Tibial nerve (tissue), 4 donors: ENCODE data around the gene ALDH1A3. TPM values are rescaled to one million over a fixed set of nuclear protein-coding genes. Genes with fewer than 3 reads are reported as not detected.

ENCODE experiments used
- DNase-seq, 2 donors: peaks; one replicate each; pipeline ENCODE4 v3.0.0-alpha.2; 2019; ENCODE audit warnings: low spot score in 2 of 2
- H3K27ac ChIP-seq, 4 donors: fragments of 200-600 bp; sonication (generic) in 3 of 4; one replicate each; pipeline ENCODE4 v1.5.1; 2017 to 2019; ENCODE audit warnings: mild to moderate bottlenecking in 1 of 4
- H3K27me3 ChIP-seq, 2 donors: fragments of 200-600 bp; sonication (generic) in 1 of 2; one replicate each; pipeline versions ENCODE4 v1.5.1 to v1.6.0; 2017 to 2019
- H3K36me3 ChIP-seq, 3 donors: fragments of 200-600 bp; sonication (generic); one replicate each; pipeline ENCODE4 v1.5.1; 2018 to 2019
- H3K4me1 ChIP-seq, 4 donors: fragments of 200-600 bp; sonication (generic) in 3 of 4; one replicate each; pipeline ENCODE4 v1.5.1; 2017 to 2019
- H3K4me3 ChIP-seq, 4 donors: fragments of 200-600 bp; sonication (generic) in 3 of 4; one replicate each; pipeline ENCODE4 v1.5.1; 2017 to 2019; ENCODE audit warnings: mild to moderate bottlenecking in 1 of 4, moderate library complexity in 1 of 4
- H3K9me3 ChIP-seq, 4 donors: fragments of 200-600 bp; sonication (generic) in 3 of 4; one replicate each; pipeline ENCODE4 v1.5.1; 2017 to 2019
- EP300 ChIP-seq, 2 donors: sonication (generic); formaldehyde crosslinking; IDR thresholded peaks; one replicate each; pipeline ENCODE4 v1.6.1; 2017; ENCODE audit warnings: antibody characterized with exemption in 2 of 2, mild to moderate bottlenecking in 1 of 2
- POLR2A ChIP-seq, 2 donors: fragments of 450-650 bp; IDR thresholded peaks; one replicate each; pipeline ENCODE4 v1.6.1; 2017; ENCODE audit warnings: antibody characterized with exemption in 2 of 2, mild to moderate bottlenecking in 2 of 2, moderate library complexity in 2 of 2
- WGBS, 2 donors: methylation state at CpG; one replicate each; pipeline ENCODE4 v1.1.5; 2018; 5-methylcytosine and 5-hydroxymethylcytosine counted together
- total RNA-seq, 4 donors: library from RNA; depleted of rRNA; stranded (reverse); fragments of >200 nt; gene quantifications; one replicate each; pipeline ENCODE4 v1.1.0, GENCODE V29; 2016
- TF ChIP-seq, protein P1 (sequence below), 5 experiments: fragments of 200-600 bp in 3 of 5; fragments of 450-650 bp in 2 of 5; sonication (generic) in 3 of 5; IDR thresholded peaks; one replicate each; pipeline ENCODE4 v1.5.1; 2016 to 2019; ENCODE audit warnings: antibody characterized with exemption in 5 of 5, mild to moderate bottlenecking in 3 of 5, moderate library complexity in 2 of 5

ALDH1A3 gene
- total RNA-seq, 4 donors from 2014 or later = 30.6 to 69.6 (median 36.1) TPM

GRCh38 chr15:100926258-100926657 lies 46.6 kb downstream of the ALDH1A3 start:
- H3K9me3 ChIP-seq = no peaks in the 10 kb centered on the region
- peaks cover 0 to 8% (median 0%) of the 10 kb centered on the region in 3 donors for H3K36me3 ChIP-seq
- no peaks in the 10 kb centered on the region for H3K27me3 ChIP-seq
- no peak overlapping the region for H3K4me3 ChIP-seq
- no peak for DNase-seq
- no peak overlapping the region for H3K27ac ChIP-seq
- peaks cover 0 to 10% (median 4%) of the 10 kb centered on the region in 4 donors for H3K4me1 ChIP-seq
- WGBS, 2 donors = 90 to 95% methylated on average over 11 of the region's 11 CpGs
- TF ChIP-seq, protein P1, sequence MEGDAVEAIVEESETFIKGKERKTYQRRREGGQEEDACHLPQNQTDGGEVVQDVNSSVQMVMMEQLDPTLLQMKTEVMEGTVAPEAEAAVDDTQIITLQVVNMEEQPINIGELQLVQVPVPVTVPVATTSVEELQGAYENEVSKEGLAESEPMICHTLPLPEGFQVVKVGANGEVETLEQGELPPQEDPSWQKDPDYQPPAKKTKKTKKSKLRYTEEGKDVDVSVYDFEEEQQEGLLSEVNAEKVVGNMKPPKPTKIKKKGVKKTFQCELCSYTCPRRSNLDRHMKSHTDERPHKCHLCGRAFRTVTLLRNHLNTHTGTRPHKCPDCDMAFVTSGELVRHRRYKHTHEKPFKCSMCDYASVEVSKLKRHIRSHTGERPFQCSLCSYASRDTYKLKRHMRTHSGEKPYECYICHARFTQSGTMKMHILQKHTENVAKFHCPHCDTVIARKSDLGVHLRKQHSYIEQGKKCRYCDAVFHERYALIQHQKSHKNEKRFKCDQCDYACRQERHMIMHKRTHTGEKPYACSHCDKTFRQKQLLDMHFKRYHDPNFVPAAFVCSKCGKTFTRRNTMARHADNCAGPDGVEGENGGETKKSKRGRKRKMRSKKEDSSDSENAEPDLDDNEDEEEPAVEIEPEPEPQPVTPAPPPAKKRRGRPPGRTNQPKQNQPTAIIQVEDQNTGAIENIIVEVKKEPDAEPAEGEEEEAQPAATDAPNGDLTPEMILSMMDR (IDR thresholded peaks at IDR 0.05) = no peak
- TF ChIP-seq EP300 (IDR thresholded peaks at IDR 0.05) = no peak
- TF ChIP-seq POLR2A (IDR thresholded peaks at IDR 0.05) = no peak

- no peak overlapping the region for H3K4me3 ChIP-seq
- H3K36me3 ChIP-seq = peaks cover 0 to 8% (median 0%) of the 10 kb centered on the region in 3 donors
- DNase-seq = no peak
- TF ChIP-seq EP300 (IDR thresholded peaks at IDR 0.05) = no peak
- TF ChIP-seq, protein P1 (IDR thresholded peaks at IDR 0.05) = no peak
- no peak for TF ChIP-seq POLR2A (IDR thresholded peaks at IDR 0.05)
- 90% methylated on average over 11 of the region's 11 CpGs for WGBS, 2 donors
- no peak overlapping the region for H3K27ac ChIP-seq
- no peaks in the 10 kb centered on the region for H3K9me3 ChIP-seq
- peaks cover 0 to 4% (median 0%) of the 10 kb centered on the region in 4 donors for H3K4me1 ChIP-seq
- no peaks in the 10 kb centered on the region for H3K27me3 ChIP-seq
These were observed 47.5 kb downstream of the ALDH1A3 start for GRCh38 chr15:100926971-100927756.

- H3K36me3 ChIP-seq = peaks cover 0 to 8% (median 0%) of the 10 kb centered on the region in 3 donors
- TF ChIP-seq, protein P1 (IDR thresholded peaks at IDR 0.05) = no peak
- TF ChIP-seq EP300 (IDR thresholded peaks at IDR 0.05) = no peak
- no peak for TF ChIP-seq POLR2A (IDR thresholded peaks at IDR 0.05)
- DNase-seq = no peak
- H3K4me1 ChIP-seq = no peaks in the 10 kb centered on the region
- no peak overlapping the region for H3K27ac ChIP-seq
- no peaks in the 10 kb centered on the region for H3K27me3 ChIP-seq
- no peaks in the 10 kb centered on the region for H3K9me3 ChIP-seq
- WGBS, 2 donors = 85 to 93% methylated on average over 13 of the region's 13 CpGs
- H3K4me3 ChIP-seq = no peak overlapping the region
These were observed 49.1 kb downstream of the ALDH1A3 start for GRCh38 chr15:100928632-100929280.

GRCh38 chr15:100929641-100930042 lies 50.0 kb downstream of the ALDH1A3 start:
- WGBS, 2 donors = 49 to 51% methylated on average over 6 of the region's 6 CpGs
- Histone ChIP-seq H3K4me1 (no peaks in the 10 kb centered on the region), H3K27me3 (no peaks in the 10 kb centered on the region), H3K36me3 (peaks cover 0 to 8% (median 0%) of the 10 kb centered on the region in 3 donors), H3K4me3 (no peak overlapping the region), H3K9me3 (no peaks in the 10 kb centered on the region), H3K27ac (no peak overlapping the region)
- no peak for DNase-seq
- TF ChIP-seq POLR2A (IDR thresholded peaks at IDR 0.05) (no peak), EP300 (IDR thresholded peaks at IDR 0.05) (no peak)
- TF ChIP-seq, protein P1 (IDR thresholded peaks at IDR 0.05) = no peak

GRCh38 chr15:100930306-100930848 lies 50.7 kb downstream of the ALDH1A3 start:
- WGBS, 2 donors = 88 to 91% methylated on average over 4 of the region's 4 CpGs
- no peak for TF ChIP-seq EP300 (IDR thresholded peaks at IDR 0.05)
- TF ChIP-seq POLR2A (IDR thresholded peaks at IDR 0.05) = no peak
- TF ChIP-seq, protein P1 (IDR thresholded peaks at IDR 0.05) = no peak
- no peaks in the 10 kb centered on the region for H3K4me1 ChIP-seq

More at GRCh38 chr15:100930306-100930848, 50.7 kb downstream of the ALDH1A3 start:
- H3K9me3 ChIP-seq = no peaks in the 10 kb centered on the region
- no peak overlapping the region for H3K4me3 ChIP-seq
- DNase-seq = no peak
- H3K36me3 ChIP-seq = peaks cover 0 to 8% (median 0%) of the 10 kb centered on the region in 3 donors
- H3K27ac ChIP-seq = no peak overlapping the region
- no peaks in the 10 kb centered on the region for H3K27me3 ChIP-seq
